SK-N-MC (cell line): Measurements from ENCODE around the gene ZMYM2.

Source experiments
- EZH2 ChIP-seq: fragments of 200-600 bp; sonication (generic); IDR thresholded peaks from one replicate; pipeline ENCODE4 v1.6.1; 2017; ENCODE audit warnings: antibody characterized with exemption
- POLR2AphosphoS5 ChIP-seq: IDR thresholded peaks from 2 replicates; pipeline ENCODE4 v1.6.1; 2012; ENCODE audit warnings: mild to moderate bottlenecking, low read depth, low read length, borderline replicate concordance

- TF ChIP-seq EZH2 (no peak), POLR2AphosphoS5 (no peak)
Observed at GRCh38 chr13:20105161-20105689, 146.7 kb downstream of the ZMYM2 start.
